ENCODE measurements around the gene SETDB2.

Gene SETDB2

DNA sequence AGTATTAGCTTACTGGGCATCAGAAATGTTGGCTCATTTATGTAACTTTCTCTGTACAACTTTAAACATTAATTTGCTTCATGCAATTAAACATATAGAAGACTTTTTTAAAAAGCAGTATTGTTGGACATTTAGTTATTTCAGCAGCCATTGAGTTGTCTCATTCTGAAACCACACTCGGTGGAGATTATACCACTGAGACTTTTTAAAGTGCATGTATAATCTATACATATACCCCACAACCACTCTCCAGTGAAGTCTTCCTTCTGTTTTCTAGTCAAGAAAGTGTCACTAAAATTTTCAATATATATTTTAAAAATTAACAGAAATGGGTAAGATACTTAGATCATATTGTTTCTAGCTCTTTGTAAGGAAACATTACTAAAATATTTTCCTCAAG is 15.5 kb downstream of the SETDB2 start:
- Mint-ChIP-seq H3K27ac (no peak overlapping the region), H3K27me3 (ENCODE audit: low read depth, poor library complexity) (no peaks in the 10 kb centered on the region), H3K9me3 (peaks cover 31% of the 10 kb centered on the region), H3K4me3 (no peak overlapping the region), H3K4me1 (no peaks in the 10 kb centered on the region), H3K36me3 (ENCODE audit: low read depth) (peaks cover 46% of the 10 kb centered on the region)
- TF ChIP-seq, protein P1, sequence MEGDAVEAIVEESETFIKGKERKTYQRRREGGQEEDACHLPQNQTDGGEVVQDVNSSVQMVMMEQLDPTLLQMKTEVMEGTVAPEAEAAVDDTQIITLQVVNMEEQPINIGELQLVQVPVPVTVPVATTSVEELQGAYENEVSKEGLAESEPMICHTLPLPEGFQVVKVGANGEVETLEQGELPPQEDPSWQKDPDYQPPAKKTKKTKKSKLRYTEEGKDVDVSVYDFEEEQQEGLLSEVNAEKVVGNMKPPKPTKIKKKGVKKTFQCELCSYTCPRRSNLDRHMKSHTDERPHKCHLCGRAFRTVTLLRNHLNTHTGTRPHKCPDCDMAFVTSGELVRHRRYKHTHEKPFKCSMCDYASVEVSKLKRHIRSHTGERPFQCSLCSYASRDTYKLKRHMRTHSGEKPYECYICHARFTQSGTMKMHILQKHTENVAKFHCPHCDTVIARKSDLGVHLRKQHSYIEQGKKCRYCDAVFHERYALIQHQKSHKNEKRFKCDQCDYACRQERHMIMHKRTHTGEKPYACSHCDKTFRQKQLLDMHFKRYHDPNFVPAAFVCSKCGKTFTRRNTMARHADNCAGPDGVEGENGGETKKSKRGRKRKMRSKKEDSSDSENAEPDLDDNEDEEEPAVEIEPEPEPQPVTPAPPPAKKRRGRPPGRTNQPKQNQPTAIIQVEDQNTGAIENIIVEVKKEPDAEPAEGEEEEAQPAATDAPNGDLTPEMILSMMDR (IDR thresholded peaks at IDR 0.05), result no peak
- DNase-seq, result no peak

DNA sequence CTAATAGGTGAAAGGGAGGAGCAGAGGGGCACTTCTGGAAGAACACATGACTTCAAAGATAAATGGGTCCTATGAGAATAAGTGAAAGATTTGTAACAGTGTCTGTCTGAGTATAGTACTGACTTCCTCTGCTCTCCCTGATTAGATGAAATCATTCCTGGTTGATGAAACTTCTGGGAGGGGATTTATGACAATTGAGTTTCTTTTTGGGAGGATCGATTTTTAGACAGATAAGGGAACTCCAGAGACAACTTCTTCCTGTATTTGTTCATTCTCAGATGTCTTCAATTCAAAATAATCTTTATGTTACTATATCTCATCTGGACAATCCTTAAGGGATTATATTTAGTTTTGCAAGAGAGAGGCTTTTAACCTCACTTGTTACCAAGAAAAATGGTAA is 20.0 kb downstream of the SETDB2 start:
- no peaks in the 10 kb centered on the region for H3K27me3 Mint-ChIP-seq (ENCODE audit: low read depth, poor library complexity)

DNA sequence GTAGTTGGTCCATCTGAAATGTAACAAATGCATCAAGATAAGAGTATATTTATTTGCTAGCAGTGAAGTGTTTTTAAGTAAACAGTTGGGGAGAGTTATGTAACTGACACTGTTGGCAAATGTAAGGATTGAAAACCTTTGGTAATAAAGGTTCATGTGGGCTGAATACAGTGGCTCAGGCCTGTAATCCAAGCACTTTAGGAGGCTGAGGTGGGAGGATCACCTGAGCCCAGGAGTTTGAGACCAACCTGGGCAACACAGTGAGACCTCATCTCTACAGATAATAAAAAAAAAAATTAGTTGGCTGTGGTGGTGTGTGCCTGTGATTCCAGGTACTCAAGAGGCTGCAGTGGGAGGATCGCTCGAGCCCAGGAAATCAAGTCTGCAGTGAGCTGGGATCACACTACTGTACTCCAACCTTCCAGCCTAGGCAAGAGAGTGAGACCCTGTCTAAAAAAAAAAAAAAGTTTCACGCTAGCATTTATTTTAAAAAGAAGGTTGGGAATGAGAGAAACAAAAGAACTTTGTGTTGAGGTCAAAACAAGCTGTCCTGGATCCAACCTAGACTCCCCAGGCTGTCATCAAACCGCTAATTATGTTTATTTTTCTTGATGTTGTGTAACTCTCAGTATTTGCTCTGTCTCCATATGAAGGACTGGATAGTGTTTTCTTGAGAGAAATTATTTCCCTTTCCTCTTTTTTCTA is 20.7 kb downstream of the SETDB2 start:
- no peak for DNase-seq
- H3K27me3 Mint-ChIP-seq (ENCODE audit: low read depth, poor library complexity), result no peaks in the 10 kb centered on the region
- H3K36me3 Mint-ChIP-seq (ENCODE audit: low read depth), result peaks cover 75% of the 10 kb centered on the region

More for the DNA sequence above, 20.0 kb downstream of the SETDB2 start:
- TF ChIP-seq, protein P1 (IDR thresholded peaks at IDR 0.05), result no peak
- Mint-ChIP-seq H3K9me3 (peaks cover 31% of the 10 kb centered on the region), H3K36me3 (ENCODE audit: low read depth) (peaks cover 68% of the 10 kb centered on the region), H3K27ac (no peak overlapping the region), H3K4me1 (no peaks in the 10 kb centered on the region), H3K4me3 (no peak overlapping the region)
- DNase-seq, result no peak

DNA sequence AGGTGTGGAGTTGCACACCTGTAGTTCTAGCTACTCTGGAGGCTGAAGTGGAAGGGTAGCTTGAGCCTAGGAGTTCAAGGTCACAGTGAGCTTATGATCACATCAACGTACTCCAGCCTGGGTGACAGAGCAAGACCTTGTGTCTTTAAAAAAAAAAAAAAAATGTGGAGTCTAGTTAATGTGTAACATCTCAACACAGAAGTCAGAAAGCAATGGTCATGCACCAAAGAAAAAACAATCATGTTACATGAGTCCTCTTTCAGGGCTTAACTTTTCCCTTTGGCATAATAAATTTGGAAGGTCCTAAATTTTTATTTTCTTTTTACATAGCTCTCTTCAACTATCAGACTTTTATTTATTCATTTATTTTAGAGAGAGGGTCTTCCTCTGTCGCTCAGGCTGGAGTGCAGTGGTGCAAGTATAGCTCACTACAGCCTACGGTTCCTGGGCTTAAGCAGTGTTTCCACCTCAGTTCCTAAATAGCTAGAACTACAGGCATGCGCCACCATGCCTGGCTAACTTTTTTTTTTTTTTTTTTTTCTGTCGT is 22.3 kb downstream of the SETDB2 start:
- Mint-ChIP-seq H3K4me1 (no peaks in the 10 kb centered on the region), H3K27me3 (ENCODE audit: low read depth, poor library complexity) (no peaks in the 10 kb centered on the region), H3K4me3 (no peak overlapping the region), H3K36me3 (ENCODE audit: low read depth) (peaks cover 67% of the 10 kb centered on the region), H3K27ac (no peak overlapping the region), H3K9me3 (peaks cover 30% of the 10 kb centered on the region)
- DNase-seq, result no peak
- TF ChIP-seq, protein P1 (IDR thresholded peaks at IDR 0.05), result no peak

More for the DNA sequence above, 20.7 kb downstream of the SETDB2 start:
- TF ChIP-seq, protein P1 (IDR thresholded peaks at IDR 0.05), result no peak
- no peak overlapping the region for H3K4me3 Mint-ChIP-seq
- peaks cover 31% of the 10 kb centered on the region for H3K9me3 Mint-ChIP-seq
- no peak overlapping the region for H3K27ac Mint-ChIP-seq
- H3K4me1 Mint-ChIP-seq, result no peaks in the 10 kb centered on the region

DNA sequence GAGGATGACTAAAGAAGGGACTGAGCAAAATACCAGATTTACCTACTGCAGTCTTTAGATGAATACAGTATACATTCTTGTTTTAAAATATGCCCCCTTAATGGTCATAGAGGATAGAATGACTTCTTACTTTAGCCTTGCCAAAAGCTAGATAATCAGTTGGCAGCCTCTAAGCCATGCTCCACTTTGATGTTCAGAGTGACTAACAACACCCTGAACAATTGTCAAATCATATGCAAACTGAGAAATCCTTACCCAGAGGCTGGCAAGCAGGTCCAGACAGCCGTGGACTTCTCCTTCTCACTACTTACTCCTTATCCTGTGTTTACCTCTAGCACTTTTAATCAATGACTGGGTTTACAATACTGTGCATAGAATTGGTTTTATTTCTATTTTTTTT is 28.1 kb downstream of the SETDB2 start:
- peaks cover 57% of the 10 kb centered on the region for H3K36me3 Mint-ChIP-seq (ENCODE audit: low read depth)
- H3K4me3 Mint-ChIP-seq, result no peak overlapping the region
- H3K9me3 Mint-ChIP-seq, result no peaks in the 10 kb centered on the region
- TF ChIP-seq, protein P1 (IDR thresholded peaks at IDR 0.05), result no peak
- no peaks in the 10 kb centered on the region for H3K27me3 Mint-ChIP-seq (ENCODE audit: low read depth, poor library complexity)
- no peak for DNase-seq
- no peak overlapping the region for H3K27ac Mint-ChIP-seq
- H3K4me1 Mint-ChIP-seq, result no peaks in the 10 kb centered on the region

DNA sequence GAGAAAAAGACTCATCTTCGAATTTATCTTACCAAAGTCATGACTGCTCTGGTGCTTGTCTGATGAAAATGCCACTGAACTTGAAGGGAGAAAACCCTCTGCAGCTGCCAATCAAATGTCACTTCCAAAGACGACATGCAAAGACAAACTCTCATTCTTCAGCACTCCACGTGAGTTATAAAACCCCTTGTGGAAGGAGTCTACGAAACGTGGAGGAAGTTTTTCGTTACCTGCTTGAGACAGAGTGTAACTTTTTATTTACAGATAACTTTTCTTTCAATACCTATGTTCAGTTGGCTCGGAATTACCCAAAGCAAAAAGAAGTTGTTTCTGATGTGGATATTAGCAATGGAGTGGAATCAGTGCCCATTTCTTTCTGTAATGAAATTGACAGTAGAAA is 32.5 kb downstream of the SETDB2 start:
- TF ChIP-seq, protein P1 (IDR thresholded peaks at IDR 0.05), result no peak
- no peak overlapping the region for H3K4me3 Mint-ChIP-seq
- peaks cover 39% of the 10 kb centered on the region for H3K36me3 Mint-ChIP-seq (ENCODE audit: low read depth)
- no peak for DNase-seq
- H3K27ac Mint-ChIP-seq, result no peak overlapping the region
- no peaks in the 10 kb centered on the region for H3K4me1 Mint-ChIP-seq
- H3K9me3 Mint-ChIP-seq, result no peaks in the 10 kb centered on the region
- H3K27me3 Mint-ChIP-seq (ENCODE audit: low read depth, poor library complexity), result no peaks in the 10 kb centered on the region

Measured in nephron progenitor cell (in vitro differentiated cells).